Mucosa of descending colon (tissue), 3 donors: ENCODE results near the gene DET1. TPM values are rescaled to one million over a fixed set of nuclear protein-coding genes. Genes with fewer than 3 reads are reported as not detected.
"Not testable (repeated sequence)": the region's sequence is repeated elsewhere in the genome, so short reads cannot be mapped to it uniquely, and the experiment has no call there.

ENCODE experiments used
- ATAC-seq: fragments of 200-7000 bp; cut with Tn5 transposase; one replicate; pipeline ENCODE4 v1.9.1; 2020; ENCODE audit warnings: mild to moderate bottlenecking, moderate library complexity
- DNase-seq, 3 donors: peaks; one replicate each; pipeline ENCODE4 v3.0.0-alpha.2; 2020
- H3K36me3 ChIP-seq: fragments of 200-600 bp; one replicate; pipeline ENCODE4 v1.8.0; 2021; ENCODE audit warnings: low read depth, mild to moderate bottlenecking
- H3K4me1 ChIP-seq: fragments of 200-600 bp; one replicate; pipeline ENCODE4 v1.8.0; 2021; ENCODE audit warnings: low read depth, mild to moderate bottlenecking
- H3K4me3 ChIP-seq: fragments of 200-600 bp; one replicate; pipeline ENCODE4 v1.8.0; 2021; ENCODE audit warnings: mild to moderate bottlenecking
- H3K9me3 ChIP-seq: fragments of 200-600 bp; one replicate; pipeline ENCODE4 v1.8.0; 2021; ENCODE audit warnings: mild to moderate bottlenecking
- CTCF ChIP-seq: fragments of 200-600 bp; IDR thresholded peaks from one replicate; pipeline ENCODE4 v1.8.0; 2022; ENCODE audit warnings: antibody characterized with exemption, mild to moderate bottlenecking
- intact Hi-C, 2 donors: fragments of 100-400 bp; cut with DNase I in 1 of 2; cut with micrococcal nuclease in 1 of 2; formaldehyde crosslinking; loops; one replicate each; pipeline versions ENCODE4 v1.11.0 to v1.11.1; 2022; cut with DNase I, micrococcal nuclease
- total RNA-seq, 3 donors: library from RNA; stranded (reverse); fragmentation: NEBNext Ultra II Directional in 2 of 3; extraction: Animal tissue kit (Norgen Biotek cat#: 25700) in 2 of 3; gene quantifications; one replicate each; pipeline versions ENCODE4 v1.2.1 to v1.2.4, GENCODE V29; 2021 to 2023
- donor health status: DM: no; HTN: no; CAD: no; lungs with moderate emphysema.
- donor health status: DM: no; HTN: no; CAD: no.
- donor health status: DM: no; HTN: yes; CAD: no.

DET1 gene
- total RNA-seq, 3 donors from 2014 or later: 3.9 to 8.4 (median 7.3) TPM

- no peak for ATAC-seq
- no peak for DNase-seq
- TF ChIP-seq CTCF: no peak
- no peaks in the 10 kb centered on the region for H3K4me1 ChIP-seq
- no peak overlapping the region for H3K4me3 ChIP-seq
- intact Hi-C loops: no loop called here
- H3K9me3 ChIP-seq: no peaks in the 10 kb centered on the region
- no peaks in the 10 kb centered on the region for H3K36me3 ChIP-seq
These were observed 18.3 kb upstream of the DET1 start for GRCh38 chr15:88564741-88565140.

- Histone ChIP-seq H3K4me1 (no peaks in the 10 kb centered on the region), H3K36me3 (no peaks in the 10 kb centered on the region), H3K4me3 (no peak overlapping the region), H3K9me3 (no peaks in the 10 kb centered on the region)
- ATAC-seq: peak; percentile 54
- no peak for DNase-seq
- intact Hi-C loops: no loop called here
- no peak for TF ChIP-seq CTCF
These were observed 17.2 kb upstream of the DET1 start for GRCh38 chr15:88563638-88564037.

GRCh38 chr15:88559565-88559964, 13.1 kb upstream of the DET1 start:
- ATAC-seq, intact Hi-C loops, H3K36me3 ChIP-seq, H3K4me1 ChIP-seq, H3K9me3 ChIP-seq, DNase-seq, H3K4me3 ChIP-seq: not testable (repeated sequence)

- ATAC-seq, H3K4me1 ChIP-seq, intact Hi-C loops, H3K4me3 ChIP-seq, H3K9me3 ChIP-seq, H3K36me3 ChIP-seq, DNase-seq: not testable (repeated sequence)
These were observed 11.5 kb upstream of the DET1 start for GRCh38 chr15:88558026-88558425.

- ATAC-seq: not testable (repeated sequence)
These were observed 1.5 kb upstream of the DET1 start for GRCh38 chr15:88548009-88548408.

GRCh38 chr15:88545578-88546247, 768 bp downstream of the DET1 start:
- DNase-seq, intact Hi-C loops, H3K4me1 ChIP-seq, H3K9me3 ChIP-seq, ATAC-seq, H3K36me3 ChIP-seq: not testable (repeated sequence)
- H3K4me3 ChIP-seq: peak overlapping the region; percentile 41

More at GRCh38 chr15:88548009-88548408, 1.5 kb upstream of the DET1 start:
- intact Hi-C loops, DNase-seq, H3K4me3 ChIP-seq, H3K4me1 ChIP-seq, H3K9me3 ChIP-seq, H3K36me3 ChIP-seq: not testable (repeated sequence)

- no peak for DNase-seq
- Histone ChIP-seq H3K4me3 (no peak overlapping the region), H3K36me3 (no peaks in the 10 kb centered on the region), H3K9me3 (no peaks in the 10 kb centered on the region), H3K4me1 (no peaks in the 10 kb centered on the region)
- no peak for TF ChIP-seq CTCF
- ATAC-seq: no peak
- intact Hi-C loops: no loop called here
These were observed 3.3 kb downstream of the DET1 start for GRCh38 chr15:88543065-88543776.
